ENCODE measurements around the gene NPFF.

The NPFF gene

DNA sequence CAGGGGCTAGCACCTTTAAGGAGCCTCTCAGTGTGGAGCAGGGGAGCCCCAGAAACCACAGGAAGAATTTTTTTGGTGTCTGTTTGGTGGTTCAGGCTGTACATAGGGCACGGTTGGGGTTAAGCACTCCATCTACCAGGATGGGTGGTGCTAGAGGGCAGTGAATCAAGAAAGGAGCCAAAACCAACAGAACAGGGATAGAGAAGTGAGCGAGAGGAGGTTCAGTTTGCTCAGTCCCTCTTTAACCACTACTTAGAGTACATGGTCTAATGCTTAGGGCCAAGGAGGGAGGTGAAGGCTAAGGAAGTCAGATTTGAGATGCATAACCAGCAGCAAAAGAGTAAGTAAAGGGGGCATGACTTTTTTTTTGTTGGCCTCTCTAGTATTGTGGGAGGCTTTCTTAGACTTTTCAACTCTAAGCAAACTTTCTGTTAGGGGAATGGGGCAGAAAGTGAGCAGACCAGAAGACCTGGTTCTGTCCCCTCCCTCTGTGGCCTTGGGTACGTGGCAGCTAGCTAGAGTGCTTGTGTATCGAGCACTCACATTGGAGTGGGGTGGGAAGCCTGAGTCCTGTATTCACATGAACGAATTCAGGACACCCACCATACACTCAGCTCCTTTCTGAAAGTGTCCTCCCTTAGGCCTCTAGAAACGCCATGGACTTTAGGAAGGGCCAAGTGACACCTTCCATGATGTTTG, 6.6 kb upstream of the NPFF start:
- DNase-seq = no peak

DNA sequence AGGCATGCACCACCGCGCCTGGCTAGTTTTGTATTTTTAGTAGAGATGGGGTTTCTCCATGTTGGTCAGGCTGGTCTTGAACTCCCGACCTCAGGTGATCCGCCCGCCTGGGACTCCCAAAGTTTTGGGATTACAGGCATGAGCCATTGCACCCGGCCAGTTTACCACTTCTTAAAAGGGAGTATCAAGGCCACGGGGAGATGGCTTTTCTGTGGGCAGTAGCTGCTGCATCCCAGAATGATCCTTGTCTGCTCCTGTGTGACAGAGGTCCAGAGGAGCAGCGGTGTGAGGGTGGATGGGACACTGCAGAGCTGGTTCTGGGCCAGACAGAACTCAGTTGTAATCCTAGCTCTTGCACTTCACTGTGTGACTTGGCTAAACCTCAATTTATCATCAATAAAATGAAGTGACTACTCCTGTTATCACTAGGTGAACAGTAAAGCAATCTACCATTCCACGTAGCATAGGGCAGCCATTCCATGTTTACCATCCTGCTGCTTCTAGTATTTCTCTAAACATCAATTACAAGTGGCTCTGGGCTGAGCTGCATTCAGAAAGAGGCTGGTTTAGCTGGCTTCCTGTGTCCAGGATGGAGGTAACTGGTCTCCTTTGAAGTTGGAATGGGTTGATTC, 3.0 kb upstream of the NPFF start:
- no peak for DNase-seq

DNA sequence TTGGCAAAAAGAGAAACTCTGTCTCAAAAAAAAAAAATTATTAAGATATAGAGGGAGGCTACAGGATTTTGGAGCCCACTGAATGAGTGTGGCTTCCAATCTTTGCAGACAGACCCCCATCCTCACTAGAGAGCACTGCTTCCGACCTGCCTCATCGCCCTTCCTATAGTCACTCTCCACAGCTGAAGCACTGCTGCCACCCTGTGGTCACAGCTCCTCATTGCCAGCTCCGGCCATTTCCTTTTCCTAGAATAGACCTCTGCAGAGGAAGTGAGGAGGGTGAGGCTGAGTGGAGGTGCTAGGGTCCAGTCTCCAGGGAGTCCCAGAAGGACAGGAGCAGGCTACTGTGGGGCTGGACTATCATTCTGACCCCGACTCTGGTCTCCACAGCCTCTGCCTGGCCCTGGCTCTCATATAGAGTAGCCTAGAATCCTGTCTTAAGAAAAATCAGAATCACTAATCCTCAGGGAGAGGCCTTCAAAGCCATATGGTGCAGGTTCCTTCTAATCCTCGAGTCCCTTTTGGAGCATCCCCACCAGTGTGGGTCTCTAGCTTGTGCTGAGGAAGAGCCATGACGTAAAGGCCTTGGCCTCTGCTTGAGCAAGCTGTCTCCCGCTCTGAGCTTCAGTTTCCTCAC, 1.4 kb upstream of the NPFF start:
- DNase-seq = peak; percentile 63 to 64

DNA sequence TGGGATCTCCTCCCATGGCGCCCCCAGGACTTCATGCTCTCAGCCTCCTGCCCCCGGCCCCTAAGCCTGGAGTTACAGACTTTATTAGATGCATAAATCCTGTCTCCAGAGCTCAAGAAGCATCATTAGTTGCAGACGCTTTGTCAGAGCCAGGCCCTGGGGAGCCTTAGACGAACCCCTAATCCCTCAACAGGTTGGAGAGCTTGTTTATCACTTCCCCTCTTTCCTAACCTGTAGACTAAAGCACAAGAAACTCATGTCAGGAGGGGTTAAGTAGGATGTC, 260 bp upstream of the NPFF start:
- no peak for DNase-seq

DNA sequence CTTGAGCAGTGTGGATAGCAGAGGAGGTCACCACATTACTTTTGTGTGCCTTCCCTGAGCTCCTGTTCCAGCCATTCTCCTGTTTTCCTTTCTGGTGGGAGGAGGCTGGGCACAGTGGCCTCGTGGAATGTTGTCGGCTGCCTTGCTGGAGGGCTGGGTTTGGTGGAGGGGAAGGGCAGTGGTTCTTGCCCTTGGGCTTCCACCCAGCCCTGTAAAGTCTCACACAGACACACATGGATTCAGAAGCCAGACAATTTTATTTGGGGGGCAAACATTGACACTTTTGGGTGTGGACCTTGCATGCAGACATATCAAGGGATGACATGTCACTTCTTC, 866 bp downstream of the NPFF start:
- DNase-seq = no peak

DNA sequence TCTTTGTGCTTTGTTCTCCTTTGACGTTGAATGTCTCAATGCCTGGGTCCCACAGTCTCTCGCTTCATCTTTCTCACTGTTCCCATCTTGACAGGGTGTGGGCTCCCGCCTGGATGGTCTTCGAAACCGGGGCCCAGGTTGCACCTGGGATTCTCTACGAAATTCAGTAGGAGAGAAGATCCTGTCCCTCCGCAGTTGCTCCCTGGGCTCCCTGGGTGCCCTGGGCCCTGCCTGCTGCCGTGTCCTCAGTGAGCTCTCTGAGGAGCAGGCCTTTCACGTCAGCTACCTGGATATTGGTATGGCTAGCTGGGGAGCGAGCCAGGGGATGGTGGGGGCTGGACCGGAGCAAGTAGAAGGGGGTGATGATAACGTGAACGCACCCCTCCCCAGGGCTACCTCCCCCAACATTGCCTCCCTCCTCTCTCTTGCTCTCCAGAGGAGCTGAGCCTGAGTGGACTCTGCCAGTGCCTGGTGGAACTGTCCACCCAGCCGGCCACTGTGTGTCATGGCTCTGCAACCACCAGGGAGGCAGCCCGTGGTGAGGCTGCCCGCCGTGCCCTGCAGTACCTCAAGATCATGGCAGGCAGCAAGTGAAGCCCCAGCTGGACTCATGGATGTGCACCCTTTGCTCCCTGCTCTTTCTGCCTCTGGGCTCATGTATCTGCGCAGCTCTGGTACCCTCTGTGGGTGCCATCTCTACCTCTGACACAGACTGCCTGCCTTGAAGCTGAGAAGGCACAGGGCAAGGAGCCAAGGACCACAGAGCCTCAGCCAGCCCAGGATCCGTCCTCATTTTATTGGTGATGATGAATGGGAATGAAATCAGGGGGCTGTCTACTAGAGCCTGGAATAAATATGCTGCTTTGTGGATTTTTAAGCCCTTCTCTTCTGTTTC, 1.5 kb downstream of the NPFF start:
- DNase-seq = no peak

DNA sequence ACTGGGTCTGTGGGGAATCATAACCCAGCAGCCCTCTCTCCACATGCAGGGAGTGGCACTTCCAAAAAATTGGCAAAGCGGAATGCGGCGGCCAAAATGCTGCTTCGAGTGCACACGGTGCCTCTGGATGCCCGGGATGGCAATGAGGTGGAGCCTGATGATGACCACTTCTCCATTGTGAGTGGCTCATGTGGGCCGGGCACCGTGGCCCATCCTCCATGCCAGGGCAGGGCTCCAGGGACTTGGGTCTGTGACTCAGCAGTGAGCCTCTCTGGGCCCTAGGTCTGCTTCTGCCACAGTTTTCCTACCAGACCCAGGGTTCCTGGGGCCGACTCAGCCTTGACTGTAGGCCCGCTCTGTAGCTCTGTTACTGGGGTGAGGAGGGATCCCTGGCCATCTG, 2.2 kb downstream of the NPFF start:
- DNase-seq = no peak

DNA sequence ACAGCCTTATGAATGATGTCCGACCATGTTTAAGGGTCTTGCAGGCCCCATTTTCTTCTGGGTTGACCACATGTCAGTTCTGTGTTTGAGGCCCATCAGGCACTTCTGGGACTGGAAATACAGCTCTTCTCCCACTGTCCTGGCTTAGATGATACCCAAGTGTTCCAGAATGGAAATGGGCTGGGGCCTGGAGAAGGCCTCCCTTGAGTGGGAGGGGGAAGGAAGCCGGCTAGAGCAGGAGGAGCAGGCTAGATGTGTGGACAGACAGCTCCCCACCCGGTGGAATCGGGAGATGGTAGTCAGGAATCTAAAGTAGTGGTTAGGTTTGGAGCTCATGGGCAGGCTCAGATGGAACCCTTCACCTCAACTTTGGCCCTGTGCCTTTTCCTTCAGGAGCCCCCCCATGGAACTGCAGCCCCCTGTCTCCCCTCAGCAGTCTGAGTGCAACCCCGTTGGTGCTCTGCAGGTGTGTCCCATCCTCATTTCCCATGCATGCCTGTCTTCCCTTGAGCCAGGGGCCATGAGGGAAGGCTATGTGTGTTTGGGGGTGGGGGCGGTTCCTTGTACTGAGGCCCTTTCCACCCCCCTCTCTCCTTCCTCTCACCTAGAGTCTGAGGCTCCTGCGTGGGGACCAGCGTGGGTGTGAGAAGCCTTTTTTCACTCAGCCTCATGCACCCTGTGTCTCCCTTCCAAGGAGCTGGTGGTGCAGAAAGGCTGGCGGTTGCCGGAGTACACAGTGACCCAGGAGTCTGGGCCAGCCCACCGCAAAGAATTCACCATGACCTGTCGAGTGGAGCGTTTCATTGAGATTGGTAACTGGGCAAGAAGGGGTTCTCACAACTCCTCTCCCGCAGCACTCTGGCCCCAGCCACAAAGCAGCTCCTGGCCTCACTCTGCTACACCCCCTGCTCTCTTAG, 3.0 kb downstream of the NPFF start:
- DNase-seq = no peak

DNA sequence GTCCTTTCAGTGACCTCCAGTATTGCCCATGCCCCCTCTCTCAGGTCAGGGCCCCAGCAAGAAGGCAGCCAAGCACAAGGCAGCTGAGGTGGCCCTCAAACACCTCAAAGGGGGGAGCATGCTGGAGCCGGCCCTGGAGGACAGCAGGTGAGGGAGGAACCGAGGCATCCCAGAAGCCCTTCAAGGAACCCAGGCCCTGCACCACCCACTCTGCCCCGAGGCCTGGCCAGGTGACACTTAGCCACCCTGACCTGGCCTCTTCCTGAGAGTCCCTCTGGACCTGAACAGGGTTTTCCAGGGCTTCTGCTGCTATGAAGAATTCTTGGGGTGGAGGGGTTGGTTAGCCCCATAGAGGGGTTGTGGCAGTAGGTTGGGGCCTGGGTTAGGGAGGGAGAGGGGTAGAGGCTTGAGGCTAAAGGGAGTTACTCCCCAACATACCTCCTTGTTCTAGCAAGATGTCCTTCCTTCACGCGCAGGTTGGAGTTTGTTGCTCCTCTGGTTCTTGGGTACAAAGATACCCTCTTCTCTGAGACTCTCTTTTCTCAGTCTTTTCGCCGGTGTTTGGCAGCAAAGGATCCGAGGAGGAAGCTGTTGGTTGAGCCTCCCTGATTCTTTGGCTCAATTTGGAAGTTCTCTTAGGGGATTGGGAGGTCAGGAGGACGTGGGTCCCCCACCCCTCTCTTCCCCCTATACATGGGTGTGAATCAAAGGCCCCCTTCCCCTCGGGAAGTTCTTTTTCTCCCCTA, 4.1 kb downstream of the NPFF start:
- DNase-seq = no peak

DNA sequence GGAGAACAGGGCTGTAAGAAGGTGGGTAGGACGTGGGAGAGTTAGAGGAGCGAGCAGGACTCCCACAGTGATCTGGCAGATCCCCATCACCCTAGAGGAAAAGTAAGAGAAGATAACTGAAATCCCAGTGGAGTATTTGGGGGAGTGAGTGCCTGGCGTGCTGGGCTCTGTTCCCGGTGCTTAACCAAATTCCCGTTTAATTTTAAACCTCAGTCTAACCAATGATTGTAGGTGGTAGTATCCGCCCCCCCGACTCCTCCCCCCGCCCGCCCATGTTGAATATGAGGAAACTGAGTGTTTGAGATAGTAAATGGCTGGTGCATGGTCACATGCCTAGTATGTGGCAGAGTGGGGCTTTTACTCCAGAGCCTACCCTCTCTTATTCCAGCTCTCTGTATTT, 5.0 kb downstream of the NPFF start:
- no peak for DNase-seq

DNA sequence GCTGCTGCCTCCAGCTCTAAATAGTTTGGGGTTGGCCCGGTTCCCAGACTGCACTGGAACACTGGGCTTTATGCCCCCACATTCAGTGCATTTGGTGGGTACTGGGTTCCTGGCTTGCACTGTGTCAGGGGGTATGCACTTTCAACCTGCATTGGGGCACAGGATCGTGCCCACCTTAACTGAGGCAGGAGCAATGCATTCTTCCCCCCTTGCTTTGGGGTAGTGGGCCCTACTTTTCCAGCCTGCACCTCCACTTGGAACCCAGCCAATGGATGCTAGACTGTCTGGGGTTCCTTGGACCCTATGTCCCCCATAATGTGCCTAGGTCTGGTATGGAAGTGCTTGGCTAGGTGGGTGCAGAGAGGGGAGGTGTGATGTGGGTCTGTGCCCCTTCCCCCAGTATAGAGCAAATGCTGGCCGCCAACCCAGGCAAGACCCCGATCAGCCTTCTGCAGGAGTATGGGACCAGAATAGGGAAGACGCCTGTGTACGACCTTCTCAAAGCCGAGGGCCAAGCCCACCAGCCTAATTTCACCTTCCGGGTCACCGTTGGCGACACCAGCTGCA, 5.6 kb downstream of the NPFF start:
- no peak for DNase-seq

DNA sequence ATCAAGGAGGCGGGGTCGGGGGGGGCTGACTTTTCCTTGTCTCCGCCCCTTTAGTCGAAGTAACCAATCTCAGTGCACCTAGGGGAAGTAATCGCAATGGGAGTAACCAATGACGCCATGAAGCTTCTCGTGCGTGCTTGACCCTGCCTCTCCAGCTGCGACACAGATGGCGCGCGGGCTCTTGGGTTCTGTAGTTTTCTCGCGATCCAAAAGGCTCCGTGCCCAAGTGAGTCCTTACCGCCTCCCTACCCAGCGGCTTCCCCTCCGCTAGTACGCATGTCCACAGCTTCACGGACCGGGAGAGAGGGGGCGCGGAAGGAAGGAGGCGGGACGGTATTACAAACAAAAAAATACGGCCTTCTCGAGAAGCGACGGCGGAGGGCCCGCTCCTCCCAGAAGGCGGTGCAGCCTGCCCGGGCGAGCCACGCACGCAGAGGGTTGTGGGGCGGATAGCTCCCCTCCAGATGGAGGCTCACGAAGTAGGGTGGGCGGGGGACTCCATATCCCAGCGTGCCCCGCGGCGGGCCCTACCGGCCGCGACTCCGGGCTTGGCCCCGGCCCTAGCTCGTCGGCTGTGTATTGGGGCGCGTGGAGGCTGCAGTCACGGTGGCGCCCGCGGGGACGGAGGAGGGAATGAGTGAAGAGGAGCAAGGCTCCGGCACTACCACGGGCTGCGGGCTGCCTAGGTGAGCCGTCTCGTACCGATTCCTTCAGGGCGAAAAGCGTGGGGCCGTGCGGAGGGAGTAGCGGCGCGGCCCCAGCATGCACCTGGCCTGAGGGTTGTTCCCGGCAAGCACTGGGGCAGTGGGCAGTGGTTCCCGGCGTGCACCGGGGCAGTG, 6.3 kb downstream of the NPFF start, which contains the start of gene TARBP2:
TARBP2 (plus strand) TSS at position 508 of the 839 bp plus-strand sequence; CDS start at position 634, 126 bp downstream.
- DNase-seq = peak; percentile 98

DNA sequence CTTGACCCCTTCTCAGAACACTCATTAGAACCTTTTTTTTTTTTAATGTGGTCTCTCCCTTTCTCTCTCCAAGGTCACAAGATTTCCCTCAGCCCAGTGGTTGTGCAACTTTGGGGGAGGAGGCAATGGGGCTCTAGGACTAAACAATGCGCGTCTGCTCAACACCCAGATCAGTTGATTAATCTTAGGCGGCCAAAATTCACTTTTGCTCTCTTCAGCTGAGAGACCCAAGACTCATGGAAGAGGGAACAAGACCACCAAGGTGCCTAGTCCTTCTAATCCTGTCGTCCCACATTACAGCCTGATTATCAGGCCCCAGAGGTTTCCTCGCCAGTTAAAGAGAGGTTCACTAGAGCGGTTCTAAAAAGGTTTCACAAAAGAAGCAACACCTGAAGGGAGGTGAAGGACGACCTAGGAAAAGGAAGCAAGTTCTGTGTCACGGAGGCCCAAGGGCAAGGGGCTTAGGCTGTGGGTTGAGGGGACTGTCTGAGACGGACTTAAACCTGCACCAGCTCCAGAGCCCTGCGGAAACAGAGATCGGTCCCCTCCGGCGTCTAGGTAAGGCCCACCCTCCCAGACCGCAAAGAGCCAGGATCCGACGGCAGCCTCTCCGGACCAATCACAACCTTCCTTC, 7.0 kb downstream of the NPFF start:
- no peak for DNase-seq

DNA sequence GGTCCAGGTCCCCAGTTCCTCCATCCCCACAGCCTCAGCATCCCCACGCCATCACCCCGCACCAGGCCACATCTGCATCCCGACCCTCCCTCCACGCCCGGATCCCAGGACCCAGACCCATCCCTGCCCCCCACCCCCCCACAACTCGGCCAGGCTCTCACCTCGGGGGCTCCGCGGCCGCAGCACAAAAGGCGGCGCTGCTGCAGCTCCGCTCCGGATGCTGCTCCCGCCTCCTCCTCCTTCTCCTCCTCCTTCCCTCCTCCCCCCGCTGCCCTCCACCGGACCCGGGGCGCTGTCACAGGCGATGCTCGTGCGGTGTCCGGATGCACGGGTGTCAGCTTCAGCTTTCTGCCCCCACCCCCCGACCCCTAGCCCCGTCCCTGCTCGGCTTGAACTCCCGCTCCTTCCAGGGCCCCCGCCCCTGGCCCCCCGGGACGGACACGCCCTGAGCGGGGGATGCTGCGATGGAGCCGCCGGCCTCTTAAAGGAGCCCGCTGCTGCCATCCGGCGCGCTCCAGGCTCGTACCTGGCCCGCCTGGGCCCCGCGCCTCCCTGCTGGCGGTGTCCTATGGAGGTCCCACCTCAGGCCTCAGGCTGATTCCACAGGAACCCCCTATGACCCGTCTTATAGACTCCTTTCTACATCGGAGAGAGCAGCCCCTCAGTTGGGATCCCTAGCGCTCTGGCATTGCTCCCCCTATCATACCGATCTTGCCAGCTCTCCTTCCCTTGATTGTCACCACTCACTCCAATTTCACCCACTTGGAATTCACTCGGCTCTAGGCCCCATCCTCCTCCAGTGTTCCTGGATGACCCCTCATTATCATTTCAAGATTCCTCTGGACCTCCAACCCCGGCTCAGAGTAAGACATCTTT, 7.8 kb downstream of the NPFF start, which contains the start of gene MAP3K12:
MAP3K12 (minus strand) TSS at position 193 of the 876 bp plus-strand sequence. CDS start 12,067 bp downstream, outside the sequence.
- DNase-seq = peak; percentile 41 to 72

DNA sequence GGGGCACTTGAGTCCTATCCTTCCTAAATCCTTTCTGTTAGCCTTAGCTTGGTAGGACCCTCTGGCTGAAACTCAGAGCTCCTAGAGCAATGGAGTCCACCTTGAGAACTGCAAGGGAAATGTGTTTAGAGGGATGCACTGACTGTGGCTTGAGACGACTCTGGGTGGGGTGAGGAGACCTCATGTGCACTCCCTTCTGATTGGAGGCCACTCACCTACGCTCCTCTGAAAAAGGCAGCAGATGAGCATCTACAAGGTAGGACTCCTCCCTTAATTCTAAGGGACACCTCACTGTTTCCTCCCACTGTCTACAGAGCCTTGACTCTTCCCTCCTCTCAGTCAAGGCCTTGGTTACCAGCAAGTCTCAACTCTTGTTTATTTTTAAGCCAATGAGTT, 9.1 kb downstream of the NPFF start:
- DNase-seq = no peak

DNA sequence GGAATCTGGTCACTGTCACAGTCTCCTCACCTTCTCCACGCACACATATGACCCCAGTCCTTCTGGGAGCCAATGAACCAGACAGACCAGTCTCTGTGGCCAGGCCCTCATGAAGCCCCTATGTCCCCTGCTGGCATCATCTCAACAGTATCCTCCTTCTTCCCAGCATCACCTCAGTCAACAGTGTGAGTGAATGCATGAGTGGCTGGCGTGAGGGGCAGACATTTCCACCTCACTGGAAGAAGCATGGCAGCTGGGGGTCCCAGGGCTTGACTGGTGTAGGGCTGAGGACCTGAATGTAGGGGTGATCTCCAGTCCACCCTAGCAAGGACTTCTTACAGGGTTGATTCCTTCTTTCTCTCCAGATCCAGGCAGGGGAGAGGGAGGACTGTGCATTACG, 9.8 kb downstream of the NPFF start:
- DNase-seq = no peak

DNA sequence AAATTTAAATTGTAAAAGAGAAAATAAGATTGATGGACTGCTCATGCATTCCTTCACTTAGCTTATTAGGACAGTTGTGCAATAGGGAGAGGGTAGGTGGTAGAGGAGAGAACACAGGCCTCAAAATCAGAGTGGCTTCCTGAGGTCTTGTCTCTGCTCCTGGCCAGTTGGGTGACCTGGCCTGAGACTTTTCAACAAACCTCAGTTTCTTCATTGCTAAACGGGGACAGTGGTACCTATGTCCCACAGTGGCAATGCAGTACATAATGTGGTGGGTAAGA, 10.6 kb downstream of the NPFF start:
- no peak for DNase-seq

DNA sequence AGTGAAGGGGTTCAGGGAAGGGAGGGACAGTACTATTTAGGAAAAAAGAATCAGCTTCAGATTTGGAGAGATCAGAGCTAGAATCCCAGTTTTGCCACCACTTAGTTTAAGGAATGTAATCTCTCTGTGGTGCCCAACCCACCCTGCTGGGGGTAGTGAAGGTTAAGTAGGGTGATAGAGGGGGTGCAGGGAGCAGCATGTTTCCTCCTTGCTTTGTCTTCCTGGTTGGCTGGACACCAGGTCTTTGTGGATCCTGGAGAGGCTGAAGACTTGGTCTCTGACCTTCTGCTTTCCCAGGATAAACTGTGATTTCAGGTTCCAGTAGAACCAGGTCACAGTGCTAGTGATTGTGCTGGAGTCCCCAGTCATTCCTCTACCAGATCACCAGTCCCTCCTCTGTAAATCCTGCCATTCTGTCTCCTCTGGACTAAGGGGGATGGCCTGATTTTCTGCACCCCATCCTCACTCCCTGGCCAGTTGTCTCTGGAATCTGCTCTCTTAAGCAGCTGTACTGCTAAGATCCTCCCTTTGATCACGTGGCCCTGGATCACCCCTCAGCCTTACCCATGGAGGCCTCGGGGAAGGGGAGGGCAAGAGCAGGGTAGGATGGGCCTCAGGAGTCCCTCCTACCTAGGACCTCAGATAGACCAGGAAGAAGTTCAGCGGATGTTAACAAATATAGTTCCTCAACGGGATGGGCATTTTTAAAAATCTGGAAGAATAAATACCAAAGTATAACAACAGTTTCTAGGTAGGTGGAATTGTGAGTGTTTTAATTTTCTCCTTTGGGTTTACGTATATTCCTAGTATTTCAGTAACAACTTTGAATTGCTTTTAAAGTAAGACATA, 11.2 kb downstream of the NPFF start:
- no peak for DNase-seq

Measured in NCI-H1930 (cell line).